ENCODE data around the gene SPRR4.

The SPRR4 gene, protein sequence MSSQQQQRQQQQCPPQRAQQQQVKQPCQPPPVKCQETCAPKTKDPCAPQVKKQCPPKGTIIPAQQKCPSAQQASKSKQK

DNA sequence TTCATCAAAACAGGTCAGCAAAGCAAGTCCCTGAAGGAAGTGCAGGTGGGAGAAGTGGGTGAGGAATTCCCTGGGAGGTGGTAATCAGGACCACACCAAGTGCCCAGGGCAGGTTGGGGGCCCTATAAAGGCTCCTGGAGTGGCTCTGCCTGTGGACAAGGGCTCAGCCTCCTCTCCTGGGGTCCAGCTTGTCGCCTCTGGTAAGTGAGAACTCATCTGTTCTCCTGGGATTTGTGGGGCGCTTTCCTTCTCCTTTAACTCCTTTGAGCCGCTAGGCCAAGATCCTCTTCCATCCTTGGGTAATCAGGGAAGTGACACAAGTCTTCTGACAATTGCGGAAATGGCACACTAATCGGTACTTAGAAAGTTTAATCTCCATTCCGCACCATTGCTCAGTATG, at the start of gene SPRR4:
Gene SPRR4, plus strand, starts transcription at position 154 of the 400 bp plus-strand sequence. CDS start 1,243 bp downstream, outside the sequence.
- DNase-seq (ENCODE audit: low read depth) = no peak
- H3K4me3 ChIP-seq (ENCODE audit: low read depth, low read length) = no peak within 1 kb of the TSS

DNA sequence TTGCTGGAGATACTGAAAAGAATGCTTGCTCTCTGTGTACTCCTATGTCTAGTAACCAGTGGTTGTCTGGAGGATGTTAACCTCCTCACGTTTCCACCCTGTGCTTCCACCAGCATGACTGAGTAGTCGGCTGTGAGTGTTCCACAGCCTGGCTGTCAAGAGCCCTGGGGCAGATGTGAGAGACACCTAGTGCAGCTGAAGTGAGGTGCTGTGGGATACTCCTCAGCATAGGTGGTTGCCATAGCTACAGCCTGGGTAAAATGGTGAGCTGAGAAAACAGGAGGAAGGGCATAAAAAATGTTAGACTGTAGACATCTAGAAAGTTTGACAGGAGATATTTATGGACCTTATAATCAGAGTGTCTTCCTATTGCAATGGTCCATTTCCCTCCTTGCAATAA, 46.3 kb upstream of the SPRR4 start:
- H3K4me3 ChIP-seq (ENCODE audit: low read depth, low read length) = no peak overlapping the region
- DNase-seq (ENCODE audit: low read depth) = no peak

DNA sequence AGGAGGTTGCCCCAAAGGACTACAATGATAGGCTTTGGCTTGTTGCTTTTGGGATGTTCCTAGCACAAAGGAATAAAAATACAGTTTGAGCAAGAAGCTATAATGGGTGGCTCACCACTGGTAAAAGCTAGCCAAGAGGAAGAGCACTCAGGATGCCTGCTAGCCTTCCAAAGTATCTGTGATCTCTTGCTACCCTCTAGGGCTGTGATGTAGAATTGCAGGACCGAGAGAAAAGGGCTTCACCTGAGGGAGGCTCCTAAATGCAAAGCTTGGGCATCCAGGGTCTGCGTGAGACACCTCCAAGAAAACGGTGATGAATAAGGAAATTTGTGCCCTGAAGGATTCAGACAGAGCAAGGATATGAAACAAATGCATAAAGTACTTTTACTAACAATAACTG, 44.4 kb upstream of the SPRR4 start:
- DNase-seq (ENCODE audit: low read depth) = peak; percentile 4
- no peak overlapping the region for H3K4me3 ChIP-seq (ENCODE audit: low read depth, low read length)

DNA sequence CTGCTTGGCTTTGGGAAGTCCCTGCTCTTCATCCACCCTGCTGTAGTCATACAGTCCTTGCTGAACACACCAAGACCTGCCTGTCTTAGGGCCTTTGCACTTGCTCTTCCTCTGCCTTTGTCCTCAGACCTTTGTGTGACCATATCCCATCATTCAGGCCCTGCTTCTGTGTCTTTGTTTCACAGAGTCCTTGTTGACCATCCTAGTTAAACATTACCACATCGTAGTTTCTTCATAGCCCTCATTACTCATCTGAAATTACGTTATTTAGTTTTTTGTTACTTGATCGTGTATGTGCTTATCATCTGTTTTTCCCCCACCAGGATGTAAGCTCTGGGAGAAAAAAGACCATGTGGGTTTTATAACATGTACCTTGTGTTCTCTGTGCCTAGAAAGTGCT, 41.8 kb upstream of the SPRR4 start:
- DNase-seq (ENCODE audit: low read depth) = no peak

DNA sequence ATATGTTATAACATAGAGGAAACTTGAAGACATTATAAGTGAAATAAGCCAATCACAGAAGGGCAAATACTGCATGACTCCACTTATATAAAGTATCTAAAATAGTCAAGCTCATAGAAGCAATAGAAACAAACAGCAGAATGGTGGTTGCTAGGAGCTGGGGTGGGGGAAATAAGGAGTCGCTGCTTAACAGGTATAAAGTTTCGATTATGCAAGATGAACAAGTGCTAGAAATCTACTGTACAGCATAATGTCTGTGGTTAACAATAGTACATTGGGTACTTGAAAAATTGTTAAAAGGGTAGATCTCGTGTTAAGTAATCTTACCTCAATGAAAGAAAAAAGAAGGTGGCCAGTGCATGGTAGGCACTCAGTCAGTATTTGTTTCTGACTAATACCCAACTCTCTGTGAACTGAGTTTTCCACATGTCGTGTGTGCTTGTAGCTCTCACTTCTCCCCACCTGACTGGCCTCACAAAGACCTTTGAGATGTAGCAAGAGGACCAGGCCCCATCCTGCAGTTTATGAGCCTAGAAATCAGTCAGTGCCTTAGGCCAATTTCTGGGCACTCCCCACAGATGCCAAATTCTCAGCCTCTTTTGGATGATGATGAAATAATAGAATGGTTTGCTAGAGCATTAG, 38.2 kb upstream of the SPRR4 start:
- no peak overlapping the region for H3K4me3 ChIP-seq (ENCODE audit: low read depth, low read length)
- DNase-seq (ENCODE audit: low read depth) = no peak

More for the DNA sequence above, 41.8 kb upstream of the SPRR4 start:
- no peak overlapping the region for H3K4me3 ChIP-seq (ENCODE audit: low read depth, low read length)

DNA sequence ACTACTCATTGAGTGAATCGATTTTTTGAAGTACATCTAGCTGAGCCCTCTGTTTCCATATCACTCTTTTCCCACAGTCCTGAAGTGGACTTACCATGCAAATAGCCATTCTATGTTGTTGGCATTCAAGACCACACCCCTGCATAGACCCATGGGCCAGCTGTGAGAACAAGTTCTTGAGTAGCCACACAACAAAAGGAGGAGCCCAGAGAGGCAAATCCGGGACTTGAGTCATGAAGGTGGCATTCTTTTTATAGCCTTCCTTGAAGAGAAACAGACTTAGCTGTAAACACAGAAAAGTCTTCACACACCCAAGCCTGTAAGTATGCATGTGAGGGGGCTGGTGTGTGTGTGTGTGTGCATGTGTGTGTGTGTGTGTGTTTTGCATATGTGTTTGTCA, 37.3 kb upstream of the SPRR4 start:
- H3K4me3 ChIP-seq (ENCODE audit: low read depth, low read length) = no peak overlapping the region
- DNase-seq (ENCODE audit: low read depth) = no peak

DNA sequence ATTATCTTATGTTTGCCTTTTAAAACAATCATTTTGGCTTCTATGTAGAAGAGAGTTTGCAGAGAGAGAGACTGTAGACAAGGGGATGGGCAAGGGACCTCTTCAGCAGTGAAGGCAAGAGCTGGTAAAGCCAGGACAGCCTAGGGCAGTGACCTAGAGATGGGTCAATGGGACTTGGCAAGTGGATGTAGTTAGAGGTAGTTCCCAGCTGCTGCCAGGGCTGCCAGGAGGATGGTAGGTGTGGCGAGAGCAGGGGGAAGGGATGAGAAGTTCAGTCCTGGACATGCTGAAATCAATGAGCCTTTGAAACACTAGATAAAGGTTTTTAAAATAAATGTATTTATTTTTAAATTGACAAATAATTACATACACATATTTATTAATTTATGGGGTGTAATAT, 29.8 kb upstream of the SPRR4 start:
- no peak overlapping the region for H3K4me3 ChIP-seq (ENCODE audit: low read depth, low read length)
- DNase-seq (ENCODE audit: low read depth) = no peak

DNA sequence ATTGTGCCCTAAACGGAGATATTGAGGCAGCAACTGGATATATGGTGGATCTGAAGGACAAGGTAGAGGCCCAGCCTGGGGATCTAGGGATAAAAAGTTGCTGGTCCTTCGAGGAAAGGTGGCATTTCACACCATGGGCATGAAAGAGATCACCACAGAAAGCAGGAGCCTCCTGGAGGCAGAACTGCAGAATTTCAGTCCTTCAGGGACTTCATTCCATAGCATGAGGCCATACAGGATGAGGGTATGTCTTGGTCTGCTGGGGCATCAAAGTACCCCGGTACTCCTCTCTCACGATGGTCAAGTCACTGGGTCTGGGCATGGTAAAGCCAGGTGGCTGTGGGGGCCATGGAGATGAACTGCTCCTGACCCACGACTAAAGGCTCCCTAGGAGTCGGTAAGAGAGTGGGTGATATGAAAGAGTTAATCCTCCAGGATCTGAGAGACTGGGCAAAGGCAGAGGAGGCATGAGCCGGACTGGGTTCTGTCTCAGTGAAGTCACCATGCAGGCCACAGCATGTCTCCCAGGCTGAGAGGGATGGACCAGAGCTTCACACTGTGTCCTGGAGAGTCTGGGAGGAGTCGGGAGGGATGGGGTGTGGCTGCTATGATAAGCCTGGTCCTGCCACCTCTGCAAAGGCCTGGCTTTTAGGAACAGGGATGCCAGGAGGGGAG, 29.3 kb upstream of the SPRR4 start:
- no peak for DNase-seq (ENCODE audit: low read depth)
- H3K4me3 ChIP-seq (ENCODE audit: low read depth, low read length) = no peak overlapping the region

DNA sequence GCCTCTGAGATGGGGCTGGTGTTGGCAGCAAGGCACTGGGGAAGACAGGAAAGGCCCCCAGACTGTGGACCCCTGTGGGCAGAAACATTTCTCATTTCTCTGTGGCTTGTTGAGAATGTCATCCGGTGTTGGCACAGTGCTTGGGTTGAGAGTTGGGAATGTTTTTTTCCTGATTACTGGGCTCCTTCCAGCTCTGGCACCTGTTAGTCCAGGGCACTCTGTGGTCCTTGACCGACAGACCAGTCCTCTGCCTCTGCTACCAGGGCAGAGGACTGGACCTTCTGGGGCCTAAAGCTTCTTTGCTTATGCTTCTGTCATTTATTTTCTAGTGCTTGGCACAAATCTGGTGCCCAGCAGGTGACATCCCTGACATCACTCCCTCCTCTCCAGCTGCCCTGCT, 28.3 kb upstream of the SPRR4 start:
- no peak for DNase-seq (ENCODE audit: low read depth)
- H3K4me3 ChIP-seq (ENCODE audit: low read depth, low read length) = no peak overlapping the region

DNA sequence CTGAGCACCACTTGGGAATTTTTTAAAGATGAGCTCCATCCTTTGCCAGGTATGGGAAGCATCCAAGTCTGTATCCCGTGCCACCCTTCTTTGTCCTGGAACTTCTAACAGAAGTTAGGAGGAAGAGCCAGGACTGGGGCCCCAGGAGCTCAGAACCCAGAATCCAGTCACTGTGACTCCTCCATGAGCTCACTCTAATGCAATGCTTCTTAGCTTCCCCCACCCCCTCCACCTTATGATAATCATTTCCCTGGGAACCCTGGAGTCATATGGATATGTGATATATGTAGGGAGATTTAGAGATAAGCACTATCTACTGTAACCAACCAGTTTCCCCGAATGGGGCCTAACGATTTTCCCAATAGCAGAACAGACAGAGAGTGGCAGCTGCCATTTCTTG, 24.2 kb upstream of the SPRR4 start:
- no peak overlapping the region for H3K4me3 ChIP-seq (ENCODE audit: low read depth, low read length)
- no peak for DNase-seq (ENCODE audit: low read depth)

DNA sequence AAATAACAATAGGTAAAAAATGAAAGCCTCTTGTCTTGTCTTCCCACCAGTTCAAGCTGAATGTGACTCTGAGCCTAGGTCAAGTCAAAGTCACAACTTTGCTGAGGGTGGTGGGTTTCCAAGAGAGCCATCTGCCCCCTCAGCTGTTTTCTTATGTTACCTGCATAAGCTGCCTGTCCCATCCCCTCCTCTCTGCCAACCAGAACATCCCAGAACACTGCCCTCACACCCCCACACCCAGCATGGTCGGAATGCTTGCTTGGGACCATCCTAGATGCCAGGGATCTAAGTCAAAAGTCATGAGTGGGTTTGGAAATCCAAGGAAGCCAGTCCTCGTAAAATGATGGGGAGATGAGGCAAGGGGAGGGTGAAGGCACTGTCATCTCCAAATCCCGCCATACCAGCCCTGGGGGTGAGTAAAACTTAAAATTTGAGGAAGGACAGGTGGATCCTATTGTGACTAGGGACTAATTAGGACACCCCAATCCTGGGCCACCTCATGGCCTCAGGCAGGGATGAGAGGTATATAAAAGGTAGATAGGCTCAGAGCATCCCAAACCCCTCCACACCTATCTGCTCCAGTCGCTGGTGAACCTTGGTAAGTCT, 23.7 kb upstream of the SPRR4 start, which contains the start of gene SPRR5:
Gene SPRR5, plus strand, starts transcription at position 556 of the 606 bp plus-strand sequence. CDS start 1,349 bp downstream, outside the sequence.
- H3K4me3 ChIP-seq (ENCODE audit: low read depth, low read length) = no peak within 1 kb of the TSS
- DNase-seq (ENCODE audit: low read depth) = no peak

DNA sequence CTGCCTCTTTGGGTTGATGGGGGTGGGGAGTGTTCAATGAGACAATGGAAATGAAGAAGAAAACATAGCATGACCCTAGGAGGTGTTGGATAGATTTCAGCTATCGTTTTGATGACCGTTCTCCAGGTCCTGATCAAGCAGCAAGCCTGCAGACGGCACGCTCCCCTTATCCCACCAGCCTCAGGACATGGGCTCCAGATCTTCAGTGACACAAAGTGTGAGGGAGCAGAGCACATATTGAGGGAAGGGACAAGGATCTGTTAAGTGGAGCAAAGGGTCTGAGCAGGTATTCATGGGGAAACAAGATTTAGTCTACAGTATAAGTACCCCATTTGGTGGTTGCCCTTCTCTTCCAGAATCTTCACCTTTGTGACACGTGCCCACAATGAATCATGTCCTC, 18.7 kb upstream of the SPRR4 start:
- no peak overlapping the region for H3K4me3 ChIP-seq (ENCODE audit: low read depth, low read length)
- DNase-seq (ENCODE audit: low read depth) = no peak

DNA sequence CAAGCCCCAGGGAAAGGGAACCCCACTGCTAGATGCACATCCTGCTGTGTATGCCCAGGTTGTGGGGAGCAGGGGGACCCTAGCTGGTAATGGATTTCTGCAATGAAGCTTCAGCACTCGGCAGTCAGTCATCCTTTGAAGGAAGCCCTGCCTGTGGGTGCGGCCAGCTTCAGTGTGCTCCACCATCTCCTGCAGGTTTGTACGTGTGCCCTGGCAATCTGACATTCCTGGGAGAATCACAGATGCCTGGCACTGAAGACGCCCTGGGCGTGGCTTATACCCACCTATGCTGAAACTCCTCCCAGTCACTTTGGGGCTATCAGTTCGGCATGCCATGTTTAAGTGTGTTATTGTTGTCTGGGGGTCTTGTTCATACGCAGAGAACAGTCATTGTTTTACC, 16.7 kb upstream of the SPRR4 start:
- H3K4me3 ChIP-seq (ENCODE audit: low read depth, low read length) = no peak overlapping the region
- DNase-seq (ENCODE audit: low read depth) = no peak

DNA sequence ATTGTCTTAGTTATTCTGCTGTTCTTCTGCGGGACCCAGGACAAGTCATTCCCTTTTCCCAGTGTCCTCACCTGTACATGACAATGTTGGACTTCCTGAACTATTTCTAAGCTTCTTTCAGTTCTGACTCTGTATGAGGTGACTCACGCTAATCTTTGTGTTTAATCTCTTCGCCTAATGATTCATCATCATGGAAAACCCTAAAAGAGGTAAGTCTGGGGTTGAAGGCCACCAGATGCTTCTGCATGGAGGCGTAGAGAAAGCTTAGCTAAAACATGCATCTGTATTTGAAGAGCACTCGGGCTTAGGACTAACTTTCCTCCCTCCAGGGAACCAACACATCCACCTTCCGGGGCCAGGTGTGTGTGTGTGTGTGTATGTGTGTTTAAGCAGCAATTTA, 16.0 kb upstream of the SPRR4 start:
- no peak for DNase-seq (ENCODE audit: low read depth)
- H3K4me3 ChIP-seq (ENCODE audit: low read depth, low read length) = no peak overlapping the region

DNA sequence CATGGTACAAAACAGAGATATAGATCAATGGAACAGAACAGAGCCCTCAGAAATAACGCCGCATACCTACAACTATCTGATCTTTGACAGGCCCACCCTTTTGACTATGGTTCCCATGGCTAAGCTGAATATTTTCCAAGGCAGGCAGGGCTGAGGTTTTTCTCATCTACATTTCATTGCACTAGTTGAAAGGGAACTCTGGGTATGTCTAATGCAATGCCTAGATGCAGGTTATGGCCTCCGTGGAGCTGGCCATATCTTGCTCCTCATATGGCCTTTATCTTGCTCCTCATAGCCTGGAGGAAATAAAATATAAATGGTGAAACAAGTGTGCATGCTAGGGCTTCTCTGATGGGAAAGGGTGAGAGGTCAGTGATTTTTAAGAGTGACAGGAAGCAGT, 12.9 kb upstream of the SPRR4 start:
- no peak for DNase-seq (ENCODE audit: low read depth)
- H3K4me3 ChIP-seq (ENCODE audit: low read depth, low read length) = no peak overlapping the region

DNA sequence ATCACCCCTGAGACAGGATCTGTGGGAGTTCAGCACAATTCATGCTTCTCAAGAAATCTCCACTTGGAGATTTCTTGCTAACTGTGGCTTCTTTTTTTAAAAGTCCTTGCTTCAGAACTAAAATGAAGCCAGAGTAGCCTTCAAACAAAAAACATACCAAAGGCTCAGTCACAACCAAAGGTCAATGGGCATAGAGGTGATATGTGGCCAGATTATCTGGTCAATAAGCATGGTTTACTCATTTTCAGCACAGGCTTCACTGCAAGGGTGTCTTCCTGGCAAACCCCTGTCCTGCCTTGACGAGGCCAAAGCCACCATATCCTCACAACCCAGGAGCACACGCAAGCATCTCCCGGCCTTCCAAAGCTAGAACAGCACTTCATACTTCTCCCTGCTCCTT, 11.2 kb upstream of the SPRR4 start:
- H3K4me3 ChIP-seq (ENCODE audit: low read depth, low read length) = no peak overlapping the region
- no peak for DNase-seq (ENCODE audit: low read depth)

DNA sequence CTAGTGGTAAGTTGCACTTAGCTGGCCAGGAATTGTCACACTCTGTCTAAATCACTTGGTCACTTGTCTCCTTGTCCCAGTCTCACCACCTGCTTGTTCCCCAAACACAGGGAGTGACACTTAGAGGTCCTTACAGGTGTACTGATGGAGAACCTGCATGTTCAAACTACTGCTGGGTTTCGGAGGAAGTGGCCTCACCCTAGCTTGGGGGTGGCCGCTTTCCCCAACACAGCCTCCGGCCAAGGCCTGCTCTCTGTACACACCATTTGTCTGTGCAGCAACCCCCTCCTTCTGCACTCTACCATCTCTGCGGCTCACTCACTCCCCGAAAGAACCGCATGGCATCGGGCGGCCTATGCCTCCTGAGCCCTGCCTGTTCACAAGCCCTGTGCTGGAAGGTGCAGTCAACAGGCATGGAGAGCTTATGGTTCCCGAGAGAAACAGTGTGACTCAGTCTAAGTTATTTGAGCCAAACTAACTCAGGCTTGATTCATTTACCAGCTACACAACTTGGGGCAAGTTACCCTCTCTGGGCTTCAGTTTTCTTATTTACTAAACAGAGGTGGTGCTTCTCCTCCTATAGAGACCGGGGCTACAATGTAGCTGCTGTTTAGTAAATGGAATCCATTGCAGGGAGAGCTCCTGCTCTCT, 10.5 kb upstream of the SPRR4 start:
- no peak overlapping the region for H3K4me3 ChIP-seq (ENCODE audit: low read depth, low read length)
- DNase-seq (ENCODE audit: low read depth) = no peak

DNA sequence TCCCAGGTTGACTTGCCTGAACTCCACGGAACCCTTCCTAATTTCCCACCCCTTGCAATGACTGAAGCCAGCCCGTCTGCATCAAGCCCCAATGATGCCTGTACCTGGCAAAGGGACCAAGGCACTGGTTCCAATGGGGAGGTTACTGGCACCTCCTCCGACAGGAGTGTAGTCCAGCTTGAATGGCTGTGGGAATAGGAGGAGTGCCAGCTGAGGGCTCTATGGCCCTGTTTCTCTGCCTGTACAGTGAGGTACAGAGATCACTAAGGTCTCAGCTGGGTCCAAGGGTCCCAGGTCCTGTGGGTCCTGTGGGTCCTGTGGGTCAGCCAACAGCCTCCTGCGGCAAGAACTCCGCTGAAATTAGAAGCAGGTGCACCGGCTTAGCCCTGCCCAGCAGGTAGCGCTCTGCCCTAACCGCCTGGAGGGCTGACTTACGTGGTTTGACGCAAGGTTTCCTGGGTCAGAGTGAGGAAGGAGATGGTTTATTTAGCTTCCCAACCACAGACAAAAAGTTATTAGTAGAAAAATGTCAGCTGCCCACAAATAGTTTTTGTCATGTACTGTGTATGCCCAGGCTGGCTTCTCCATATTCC, 9.9 kb upstream of the SPRR4 start:
- no peak for DNase-seq (ENCODE audit: low read depth)

DNA sequence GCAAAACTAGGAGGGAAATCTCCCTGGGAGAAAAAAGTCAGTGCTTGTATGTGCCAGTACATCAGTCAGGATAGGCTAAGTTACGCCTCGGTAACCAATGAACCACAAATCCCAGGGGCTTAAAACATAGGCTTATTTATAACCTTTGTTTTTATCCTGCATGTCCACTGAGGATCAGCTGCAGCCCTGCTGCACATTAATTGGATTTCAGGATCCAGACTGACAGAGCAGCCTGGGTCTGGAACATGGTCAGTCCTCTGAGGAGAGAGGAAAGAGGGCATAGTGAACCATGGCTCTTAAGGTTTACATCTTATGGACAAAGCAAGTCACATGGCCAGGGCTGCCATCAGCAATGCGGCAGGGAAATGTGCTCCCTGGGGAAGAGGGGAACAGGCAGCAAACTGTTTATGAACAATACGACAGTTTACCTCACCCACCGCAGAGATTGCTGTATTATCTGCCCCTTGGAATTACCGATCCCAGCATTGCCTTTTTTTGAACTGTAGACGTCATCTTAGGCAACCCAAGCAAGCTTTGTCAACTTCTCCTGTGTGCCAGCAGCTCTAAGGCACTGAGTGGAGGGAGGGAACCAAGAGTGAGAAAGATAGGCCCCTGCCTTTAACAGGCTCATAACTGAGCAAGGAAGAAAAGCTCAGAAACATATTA, 9.1 kb upstream of the SPRR4 start:
- no peak for DNase-seq (ENCODE audit: low read depth)

More for the DNA sequence above, 9.9 kb upstream of the SPRR4 start:
- no peak overlapping the region for H3K4me3 ChIP-seq (ENCODE audit: low read depth, low read length)

More for the DNA sequence above, 9.1 kb upstream of the SPRR4 start:
- H3K4me3 ChIP-seq (ENCODE audit: low read depth, low read length) = no peak overlapping the region

Data from skeletal muscle cell (primary cell).